ENCODE measurements around the gene GLCE.

Gene GLCE

GRCh38 chr15:69320977-69321554 is 160.6 kb downstream of the GLCE start:
- no peak for DNase-seq (ENCODE audit: low spot score)

Data from SW480 (cell line).